ENCODE data around the gene EDC3. TPM values are rescaled to one million over a fixed set of nuclear protein-coding genes. Genes with fewer than 3 reads are reported as not detected.
"Not testable (repeated sequence)": the region's sequence is repeated elsewhere in the genome, so short reads cannot be mapped to it uniquely, and the experiment has no call there.

EDC3 gene
- polyA plus RNA-seq, 3 donors = 41.8 to 44.1 (median 42.0) TPM

DNA sequence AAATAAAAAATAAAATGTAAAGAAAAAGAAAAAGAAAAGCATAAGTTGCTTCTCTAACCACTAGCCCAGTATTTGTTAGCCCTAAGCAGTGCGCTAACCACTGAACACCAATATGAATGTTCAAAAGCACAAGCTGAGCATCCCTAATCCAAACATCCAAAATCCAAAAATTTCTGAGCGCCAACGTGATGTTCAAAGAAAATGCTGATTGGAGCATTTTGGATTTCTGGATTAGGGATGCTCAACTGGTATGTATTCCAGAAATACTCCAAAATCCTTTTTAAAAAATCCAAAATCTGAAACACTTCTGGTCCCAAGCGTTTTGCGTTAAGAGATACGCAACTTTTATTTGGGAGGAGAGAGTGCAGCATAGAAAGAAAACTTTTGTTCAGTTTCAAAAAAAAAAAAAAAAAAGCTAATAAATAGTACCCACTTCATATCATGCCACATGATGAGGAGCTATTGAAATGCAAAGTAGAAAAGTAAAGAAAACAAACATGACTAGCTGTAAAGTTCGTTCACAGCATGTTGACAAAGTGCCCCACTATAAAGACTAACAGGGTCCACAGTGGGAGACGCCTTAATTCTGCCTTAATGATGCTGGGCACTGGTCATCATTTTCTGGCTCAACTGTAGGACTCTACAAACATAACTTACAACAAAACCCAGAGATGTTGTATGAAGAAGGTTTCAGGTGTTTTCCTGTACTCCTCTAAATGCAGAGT lies 32.4 kb downstream of the EDC3 start:
- no peak for DNase-seq (ENCODE audit: extremely low read depth in 1 of 11, low read depth in 9 of 11, low spot score in 4 of 11)

DNA sequence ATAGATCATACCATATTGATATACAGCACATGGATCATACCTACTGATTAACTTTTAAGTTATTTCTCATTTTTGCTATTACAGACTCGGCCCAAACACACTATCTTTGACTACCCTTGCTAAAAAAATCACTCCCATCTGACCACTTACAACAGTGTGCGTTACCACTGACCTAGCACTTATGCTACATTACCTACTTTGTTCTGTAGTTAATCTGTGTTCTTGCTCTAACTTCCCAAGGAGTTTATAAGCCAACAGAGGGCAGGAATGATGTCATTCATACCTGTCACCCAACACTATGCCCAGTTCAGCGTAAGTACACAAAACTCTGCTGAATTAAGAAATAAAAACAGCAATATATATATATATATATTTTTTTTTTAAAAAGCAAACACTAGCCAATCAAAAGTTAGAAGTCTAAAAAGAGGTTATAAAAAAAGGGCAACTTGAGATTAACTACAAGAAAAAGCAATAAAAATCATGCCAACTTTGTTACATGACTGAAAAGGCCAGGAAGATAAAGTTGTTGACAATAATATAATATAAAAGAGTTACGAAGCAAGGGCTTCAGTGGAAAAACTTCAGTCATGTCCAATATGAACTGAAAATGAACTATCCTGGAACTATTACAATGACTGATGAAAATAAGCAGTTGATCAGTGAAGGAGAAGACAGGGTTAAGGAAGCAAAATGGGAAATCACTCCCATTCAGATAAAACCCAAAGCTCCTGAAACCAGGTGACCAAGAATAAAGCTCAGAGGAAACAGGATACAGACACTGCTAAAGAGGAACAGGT lies 33.6 kb downstream of the EDC3 start:
- DNase-seq (ENCODE audit: extremely low read depth in 1 of 11, low read depth in 9 of 11, low spot score in 4 of 11) = no peak

DNA sequence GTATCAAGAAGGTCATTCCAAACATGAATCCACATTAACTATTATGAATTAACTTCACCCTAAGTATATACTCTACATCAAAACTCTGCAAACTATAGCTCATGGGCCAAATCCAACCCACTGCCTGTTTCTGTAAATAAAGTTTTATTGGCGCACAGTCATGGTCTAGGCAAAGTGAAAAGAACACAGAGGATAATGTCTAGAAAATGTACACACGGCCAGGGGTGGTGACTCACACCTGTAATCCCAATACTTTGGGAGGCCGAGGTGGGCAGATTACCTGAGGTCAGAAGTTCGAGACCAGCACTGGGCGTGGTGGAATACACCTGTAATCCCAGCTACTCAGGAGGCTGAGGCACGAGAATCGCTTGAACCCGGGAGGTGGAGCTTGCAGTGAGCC lies 34.5 kb downstream of the EDC3 start:
- not testable (repeated sequence) for DNase-seq (ENCODE audit: extremely low read depth in 1 of 11, low read depth in 9 of 11, low spot score in 4 of 11)

GRCh38 chr15:74657846-74658245 lies 38.0 kb downstream of the EDC3 start:
- no peak for DNase-seq (ENCODE audit: extremely low read depth in 1 of 11, low read depth in 9 of 11, low spot score in 4 of 11)

DNA sequence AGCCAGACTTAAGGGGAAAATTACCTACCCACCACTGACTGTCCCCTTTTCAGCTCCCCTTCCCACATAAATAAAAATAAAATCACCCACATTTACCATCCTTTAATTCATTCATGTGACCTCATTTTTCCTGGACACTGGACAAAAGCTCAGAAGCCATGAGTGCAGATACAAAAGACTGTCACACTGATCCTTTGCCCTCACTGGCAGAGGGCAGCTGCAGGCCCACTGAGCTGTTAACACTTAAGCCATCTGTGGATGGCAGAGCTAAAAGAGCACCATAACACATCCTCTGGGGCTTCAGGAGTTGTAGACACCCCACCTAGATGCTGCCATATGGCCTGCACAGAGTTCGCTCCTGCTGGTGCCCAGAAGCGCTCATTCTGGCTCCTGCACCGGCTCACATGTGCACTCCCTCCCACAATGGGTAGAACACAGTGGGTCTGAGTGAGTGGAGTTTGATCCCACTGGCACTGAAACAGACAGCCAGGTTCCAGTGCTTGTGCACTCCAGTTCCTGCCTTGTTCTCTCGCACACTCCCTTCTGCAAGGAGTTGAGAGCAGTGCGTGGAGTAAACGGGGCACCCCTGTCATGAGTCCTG lies 38.8 kb downstream of the EDC3 start:
- no peak for DNase-seq (ENCODE audit: extremely low read depth in 1 of 11, low read depth in 9 of 11, low spot score in 4 of 11)

DNA sequence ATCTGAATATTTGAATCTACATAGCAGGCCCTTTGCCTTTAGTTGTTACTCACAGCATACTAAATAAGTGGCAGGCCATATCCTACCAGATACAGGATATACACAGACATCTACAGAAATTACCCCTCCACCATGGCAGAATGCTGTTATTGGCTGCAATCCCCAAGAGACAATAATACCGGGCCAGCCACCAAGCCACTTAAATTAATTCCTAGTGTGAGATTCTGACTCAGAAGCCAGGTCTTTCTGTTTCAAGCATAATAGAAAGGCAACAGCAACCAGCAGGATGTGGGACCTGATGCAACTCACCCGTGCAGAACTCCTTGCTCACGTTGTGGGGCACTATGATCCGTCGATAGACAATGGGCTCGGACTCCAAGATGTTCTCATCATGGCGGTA lies 40.4 kb downstream of the EDC3 start:
- DNase-seq (ENCODE audit: extremely low read depth in 1 of 11, low read depth in 9 of 11, low spot score in 4 of 11) = no peak

DNA sequence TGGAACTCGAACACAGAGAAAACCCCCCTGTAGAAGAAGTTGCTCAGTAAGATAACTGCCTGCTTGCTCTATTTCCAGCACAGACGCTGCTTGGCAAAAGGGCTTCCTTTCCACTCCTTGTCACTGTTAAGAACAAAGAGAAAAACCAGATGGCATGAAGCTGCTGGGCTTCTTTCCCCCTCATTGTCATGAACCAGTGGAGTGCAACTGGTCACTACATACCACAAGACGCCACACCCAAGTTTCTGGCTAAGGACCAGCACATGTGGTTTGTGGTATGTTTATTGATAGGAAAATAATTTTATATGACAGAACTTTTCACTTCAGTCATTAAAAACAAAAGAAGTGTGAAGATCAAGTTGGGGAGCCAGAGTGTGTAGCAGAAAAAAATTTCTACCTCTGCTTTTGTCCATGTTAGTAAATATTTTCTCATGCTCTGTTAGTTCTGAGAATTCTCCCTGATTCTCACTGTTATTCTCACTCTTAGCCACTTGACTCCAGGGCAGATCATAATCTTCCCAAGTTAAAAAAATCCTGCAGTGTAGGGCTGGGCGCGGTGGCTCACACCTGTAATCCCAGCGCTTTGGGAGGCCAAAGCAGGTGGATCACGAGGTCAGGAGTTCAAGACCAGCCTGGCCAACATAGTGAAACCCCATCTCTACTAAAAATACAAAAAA lies 42.3 kb downstream of the EDC3 start:
- DNase-seq (ENCODE audit: extremely low read depth in 1 of 11, low read depth in 9 of 11, low spot score in 4 of 11) = peak in 1 of 11 donors; percentile 8

DNA sequence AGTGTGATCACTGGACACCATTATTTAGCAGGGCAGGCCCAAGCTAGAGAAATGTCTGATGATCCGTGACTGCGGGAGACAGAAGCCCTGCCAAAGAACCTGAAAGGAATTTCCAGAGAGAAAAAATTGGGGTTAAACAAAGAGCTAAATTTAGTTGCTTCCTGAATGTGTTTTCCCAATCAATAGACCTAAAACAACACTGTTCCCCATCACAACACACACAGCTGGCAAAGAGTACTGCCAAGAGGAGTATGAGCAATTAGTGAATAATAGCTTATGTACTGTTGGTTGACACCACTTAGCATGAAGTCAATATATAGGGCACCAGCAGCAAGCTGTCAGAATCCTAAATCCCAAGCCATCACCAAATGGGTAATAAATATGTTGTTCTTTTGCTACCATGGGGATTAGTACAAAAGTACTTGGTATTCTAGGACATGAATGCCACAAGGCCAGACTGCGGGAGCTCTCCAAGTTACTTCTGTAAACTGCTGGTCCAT lies 44.5 kb downstream of the EDC3 start:
- no peak for DNase-seq (ENCODE audit: extremely low read depth in 1 of 11, low read depth in 9 of 11, low spot score in 4 of 11)

- no peak for DNase-seq (ENCODE audit: extremely low read depth in 1 of 11, low read depth in 9 of 11, low spot score in 4 of 11)
Observed at GRCh38 chr15:74648051-74648842, 47.6 kb downstream of the EDC3 start.

GRCh38 chr15:74646480-74646879 lies 49.3 kb downstream of the EDC3 start:
- DNase-seq (ENCODE audit: extremely low read depth in 1 of 11, low read depth in 9 of 11, low spot score in 4 of 11) = no peak

DNA sequence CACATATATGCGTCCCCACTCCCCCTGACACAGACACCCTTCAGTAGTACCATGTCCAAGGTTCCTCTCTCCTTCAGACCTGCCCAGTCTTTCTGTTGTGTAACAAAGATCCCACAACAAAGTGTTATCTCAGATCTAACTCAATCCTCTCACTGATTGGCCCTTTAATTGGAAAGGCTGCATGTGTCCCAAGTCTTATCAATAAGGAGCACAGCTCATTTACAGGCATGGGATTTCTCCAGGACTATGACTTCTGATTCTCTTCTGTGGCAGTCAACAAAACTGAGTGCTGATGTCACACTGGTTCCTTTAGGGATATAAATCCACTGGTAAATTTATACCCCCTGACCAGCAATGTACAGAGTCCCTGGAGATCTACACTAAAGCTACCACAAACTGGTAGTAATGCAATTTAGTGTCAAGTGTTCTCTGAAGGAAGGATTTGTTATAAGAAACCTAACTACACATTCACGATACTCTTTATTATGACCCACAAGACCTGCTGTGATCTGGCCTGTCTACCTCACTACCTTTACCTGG lies 52.1 kb downstream of the EDC3 start:
- no peak for DNase-seq (ENCODE audit: extremely low read depth in 1 of 11, low read depth in 9 of 11, low spot score in 4 of 11)

DNA sequence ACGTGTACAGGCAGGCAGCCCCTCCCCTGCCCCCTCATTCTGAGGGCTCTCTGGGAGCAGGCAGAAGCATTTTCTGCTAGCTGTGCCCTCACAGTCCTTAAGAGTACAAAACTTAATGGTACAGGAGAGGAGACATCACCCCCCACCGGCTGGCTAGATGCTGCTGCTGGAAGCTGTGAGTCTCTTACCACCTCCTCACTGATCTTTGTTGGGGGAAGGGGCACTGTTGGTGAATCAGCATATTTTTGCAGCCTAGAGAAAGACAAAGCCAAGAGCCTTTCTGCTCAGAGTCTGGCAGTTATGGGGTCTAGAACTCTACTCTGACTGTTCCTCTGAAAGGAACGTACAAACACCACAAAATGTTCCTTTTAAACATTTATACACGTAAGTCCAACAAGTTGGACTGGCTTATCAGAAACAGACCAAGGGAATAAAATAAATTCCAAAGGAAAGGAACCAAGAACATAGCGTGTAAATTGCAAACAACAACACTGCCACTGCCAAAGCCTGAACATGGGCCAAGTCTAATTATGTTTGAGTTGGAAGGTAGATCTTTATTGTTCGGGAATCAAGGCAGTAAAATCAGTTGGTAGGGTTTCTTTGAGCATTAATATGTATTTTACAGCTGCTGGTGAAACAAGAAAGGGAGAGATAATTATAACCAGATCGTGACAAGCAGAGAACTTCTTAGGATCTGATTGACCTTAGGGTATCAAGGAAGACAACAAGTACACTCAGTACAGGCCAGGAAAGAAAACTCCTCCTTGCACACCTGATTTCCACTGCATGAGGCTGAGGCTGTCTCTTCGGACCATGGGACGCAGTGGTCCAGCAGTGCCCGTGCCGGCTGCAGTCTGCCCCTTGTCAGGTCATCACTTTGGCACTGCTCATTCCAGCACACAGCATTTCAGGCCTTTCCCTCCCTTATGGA lies 52.8 kb downstream of the EDC3 start:
- DNase-seq (ENCODE audit: extremely low read depth in 1 of 11, low read depth in 9 of 11, low spot score in 4 of 11) = no peak

GRCh38 chr15:74642348-74642733 lies 53.5 kb downstream of the EDC3 start:
- peak in 5 of 11 donors; percentile 30 to 52 (median 41) for DNase-seq (ENCODE audit: extremely low read depth in 1 of 11, low read depth in 9 of 11, low spot score in 4 of 11)

DNA sequence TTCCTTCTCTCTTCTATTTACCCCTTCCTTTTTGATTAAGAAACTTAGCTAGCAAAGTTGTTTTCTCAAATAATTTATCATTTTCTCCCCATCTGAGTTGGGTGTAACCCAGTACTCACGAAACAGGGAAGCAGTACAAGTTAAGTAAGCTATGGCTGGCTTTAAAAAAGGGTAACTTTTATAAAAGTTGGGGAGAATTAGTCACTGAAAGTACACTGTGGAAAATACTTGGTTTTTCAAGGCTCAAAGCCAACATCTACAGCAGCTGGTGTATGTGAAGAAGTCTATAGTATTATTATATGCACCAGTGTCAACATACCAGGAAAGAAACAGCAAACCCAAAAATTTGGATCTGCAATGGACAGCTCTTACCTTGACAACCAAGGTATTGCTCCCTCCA lies 54.7 kb downstream of the EDC3 start:
- DNase-seq (ENCODE audit: extremely low read depth in 1 of 11, low read depth in 9 of 11, low spot score in 4 of 11) = no peak

- no peak for DNase-seq (ENCODE audit: extremely low read depth in 1 of 11, low read depth in 9 of 11, low spot score in 4 of 11)
Observed at GRCh38 chr15:74636984-74637383, 58.8 kb downstream of the EDC3 start.

- DNase-seq (ENCODE audit: extremely low read depth in 1 of 11, low read depth in 9 of 11, low spot score in 4 of 11) = peak in 5 of 11 donors; percentile 19 to 55 (median 39)
Observed at GRCh38 chr15:74635228-74635627, 60.6 kb downstream of the EDC3 start.

DNA sequence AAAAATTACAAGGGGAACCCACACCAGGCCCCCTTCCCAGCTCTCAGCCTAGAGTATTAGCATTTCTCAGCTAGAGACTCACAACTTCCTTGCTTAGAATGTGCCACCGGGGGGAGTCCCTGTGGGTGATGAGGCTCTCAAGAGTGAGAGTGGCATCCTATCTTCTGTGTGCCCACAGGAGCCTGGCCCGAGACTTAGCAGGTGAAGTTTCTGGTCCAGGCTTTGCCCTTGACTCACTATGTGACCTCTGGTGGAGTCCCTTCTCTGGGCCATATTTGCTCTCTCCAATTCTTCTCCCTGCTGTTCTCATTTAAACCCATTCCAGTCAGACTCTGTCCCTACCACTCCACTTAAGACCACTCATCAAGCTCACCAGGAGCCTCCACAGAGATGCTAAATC lies 62.0 kb downstream of the EDC3 start:
- DNase-seq (ENCODE audit: extremely low read depth in 1 of 11, low read depth in 9 of 11, low spot score in 4 of 11) = no peak
